ENCODE results near the gene GEMIN8.

GRCh38 chrX:14017399-14017798 is 12.3 kb downstream of the GEMIN8 start:
- TF ChIP-seq CTCF (IDR thresholded peaks at IDR 0.05) = no peak
- TF ChIP-seq POLR2A (IDR thresholded peaks at IDR 0.05) = no peak

Data from body of pancreas (tissue), 4 donors.